GM12801 (cell line): ENCODE data around the gene ANAPC2.

Source experiments
- TF ChIP-seq, protein P1 (sequence below): IDR thresholded peaks from one replicate; pipeline ENCODE4 v1.5.1; 2011; ENCODE audit warnings: control low read depth; ENCODE audit not compliant: insufficient read length; ENCODE audit errors: extremely low read depth

The ANAPC2 gene

DNA sequence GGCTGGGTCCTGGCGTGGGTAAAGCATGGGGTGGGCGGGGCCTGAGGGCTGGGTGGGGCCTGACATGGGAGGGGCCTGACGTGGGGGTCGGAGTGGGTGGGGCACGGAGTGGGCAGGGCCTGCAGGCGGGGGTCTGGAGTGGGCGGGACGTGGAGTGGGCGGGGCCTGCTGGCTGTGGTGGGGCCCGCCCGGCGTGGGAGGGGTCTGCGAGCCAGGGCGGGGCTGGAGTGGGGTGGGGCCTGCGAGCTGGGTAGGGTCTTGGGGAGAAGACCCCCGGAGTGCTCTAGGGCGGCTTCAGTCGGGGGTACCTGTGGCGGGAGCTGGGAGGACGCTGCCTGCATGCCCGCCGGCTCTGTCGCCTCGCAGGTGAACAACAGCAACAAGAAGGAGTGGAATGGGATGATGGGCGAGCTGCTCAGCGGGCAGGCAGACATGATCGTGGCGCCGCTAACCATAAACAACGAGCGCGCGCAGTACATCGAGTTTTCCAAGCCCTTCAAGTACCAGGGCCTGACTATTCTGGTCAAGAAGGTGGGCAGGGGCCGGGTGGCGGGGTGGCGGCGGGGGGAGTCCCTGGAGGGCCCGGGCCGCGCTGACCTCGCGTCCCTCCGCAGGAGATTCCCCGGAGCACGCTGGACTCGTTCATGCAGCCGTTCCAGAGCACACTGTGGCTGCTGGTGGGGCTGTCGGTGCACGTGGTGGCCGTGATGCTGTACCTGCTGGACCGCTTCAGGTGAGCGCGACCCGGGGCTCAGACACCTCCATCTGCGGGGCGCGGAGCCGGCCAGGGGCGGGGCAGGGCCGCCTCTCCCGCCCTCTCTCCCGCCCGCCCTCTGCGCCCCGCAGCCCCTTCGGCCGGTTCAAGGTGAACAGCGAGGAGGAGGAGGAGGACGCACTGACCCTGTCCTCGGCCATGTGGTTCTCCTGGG is 26.5 kb downstream of the ANAPC2 start:
- TF ChIP-seq, protein P1, sequence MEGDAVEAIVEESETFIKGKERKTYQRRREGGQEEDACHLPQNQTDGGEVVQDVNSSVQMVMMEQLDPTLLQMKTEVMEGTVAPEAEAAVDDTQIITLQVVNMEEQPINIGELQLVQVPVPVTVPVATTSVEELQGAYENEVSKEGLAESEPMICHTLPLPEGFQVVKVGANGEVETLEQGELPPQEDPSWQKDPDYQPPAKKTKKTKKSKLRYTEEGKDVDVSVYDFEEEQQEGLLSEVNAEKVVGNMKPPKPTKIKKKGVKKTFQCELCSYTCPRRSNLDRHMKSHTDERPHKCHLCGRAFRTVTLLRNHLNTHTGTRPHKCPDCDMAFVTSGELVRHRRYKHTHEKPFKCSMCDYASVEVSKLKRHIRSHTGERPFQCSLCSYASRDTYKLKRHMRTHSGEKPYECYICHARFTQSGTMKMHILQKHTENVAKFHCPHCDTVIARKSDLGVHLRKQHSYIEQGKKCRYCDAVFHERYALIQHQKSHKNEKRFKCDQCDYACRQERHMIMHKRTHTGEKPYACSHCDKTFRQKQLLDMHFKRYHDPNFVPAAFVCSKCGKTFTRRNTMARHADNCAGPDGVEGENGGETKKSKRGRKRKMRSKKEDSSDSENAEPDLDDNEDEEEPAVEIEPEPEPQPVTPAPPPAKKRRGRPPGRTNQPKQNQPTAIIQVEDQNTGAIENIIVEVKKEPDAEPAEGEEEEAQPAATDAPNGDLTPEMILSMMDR, result no peak

DNA sequence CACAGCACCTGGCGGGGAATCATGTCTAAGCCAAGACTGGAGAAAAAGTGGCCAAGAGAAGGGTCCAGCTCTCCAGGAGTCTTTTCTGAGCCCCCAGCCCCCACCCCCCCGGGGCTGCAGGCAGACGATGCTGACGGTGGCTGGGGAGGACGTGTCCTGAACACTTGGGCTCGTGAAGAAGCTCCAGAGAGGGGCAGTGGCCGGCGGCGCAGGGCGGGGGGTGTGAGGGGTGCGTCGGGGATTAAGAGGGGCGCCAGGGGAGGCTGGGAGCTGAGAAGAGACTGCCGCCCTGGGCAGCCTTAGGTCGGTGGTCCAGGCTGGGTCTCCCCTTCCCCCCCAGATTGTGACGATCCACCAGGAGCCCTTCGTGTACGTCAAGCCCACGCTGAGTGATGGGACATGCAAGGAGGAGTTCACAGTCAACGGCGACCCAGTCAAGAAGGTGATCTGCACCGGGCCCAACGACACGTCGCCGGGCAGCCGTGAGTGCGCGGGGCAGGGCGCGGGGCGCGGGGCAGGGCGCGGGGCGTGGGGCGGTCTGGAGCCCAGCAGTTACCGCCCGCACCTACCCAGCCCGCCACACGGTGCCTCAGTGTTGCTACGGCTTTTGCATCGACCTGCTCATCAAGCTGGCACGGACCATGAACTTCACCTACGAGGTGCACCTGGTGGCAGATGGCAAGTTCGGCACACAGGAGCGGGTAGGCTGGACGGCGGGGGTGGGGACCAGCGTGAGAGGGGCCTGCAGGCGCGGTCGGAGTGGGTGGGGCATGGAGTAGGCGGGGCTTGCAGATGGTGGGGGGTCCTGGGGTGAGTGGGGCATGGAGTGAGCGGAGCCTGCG is 27.4 kb downstream of the ANAPC2 start:
- TF ChIP-seq, protein P1, result no peak

DNA sequence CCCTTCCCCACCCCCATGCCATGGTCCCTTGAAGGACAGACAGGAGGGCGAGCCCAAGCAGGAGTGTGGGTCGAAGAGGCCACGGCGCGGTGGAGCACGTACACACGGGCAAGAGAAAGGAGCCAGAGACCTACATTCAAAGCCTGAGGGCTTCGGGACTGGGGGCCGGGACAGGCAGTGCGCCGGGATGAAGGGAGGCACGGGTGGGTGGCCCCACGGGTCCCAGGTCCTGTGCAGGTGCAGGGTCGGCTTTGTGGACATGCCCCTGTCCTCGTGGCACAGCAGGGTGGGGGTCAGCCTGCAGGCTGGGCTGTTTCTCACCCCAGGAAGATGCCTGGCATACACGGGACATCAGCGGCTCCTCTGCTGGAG is 28.3 kb downstream of the ANAPC2 start:
- TF ChIP-seq, protein P1, result no peak

DNA sequence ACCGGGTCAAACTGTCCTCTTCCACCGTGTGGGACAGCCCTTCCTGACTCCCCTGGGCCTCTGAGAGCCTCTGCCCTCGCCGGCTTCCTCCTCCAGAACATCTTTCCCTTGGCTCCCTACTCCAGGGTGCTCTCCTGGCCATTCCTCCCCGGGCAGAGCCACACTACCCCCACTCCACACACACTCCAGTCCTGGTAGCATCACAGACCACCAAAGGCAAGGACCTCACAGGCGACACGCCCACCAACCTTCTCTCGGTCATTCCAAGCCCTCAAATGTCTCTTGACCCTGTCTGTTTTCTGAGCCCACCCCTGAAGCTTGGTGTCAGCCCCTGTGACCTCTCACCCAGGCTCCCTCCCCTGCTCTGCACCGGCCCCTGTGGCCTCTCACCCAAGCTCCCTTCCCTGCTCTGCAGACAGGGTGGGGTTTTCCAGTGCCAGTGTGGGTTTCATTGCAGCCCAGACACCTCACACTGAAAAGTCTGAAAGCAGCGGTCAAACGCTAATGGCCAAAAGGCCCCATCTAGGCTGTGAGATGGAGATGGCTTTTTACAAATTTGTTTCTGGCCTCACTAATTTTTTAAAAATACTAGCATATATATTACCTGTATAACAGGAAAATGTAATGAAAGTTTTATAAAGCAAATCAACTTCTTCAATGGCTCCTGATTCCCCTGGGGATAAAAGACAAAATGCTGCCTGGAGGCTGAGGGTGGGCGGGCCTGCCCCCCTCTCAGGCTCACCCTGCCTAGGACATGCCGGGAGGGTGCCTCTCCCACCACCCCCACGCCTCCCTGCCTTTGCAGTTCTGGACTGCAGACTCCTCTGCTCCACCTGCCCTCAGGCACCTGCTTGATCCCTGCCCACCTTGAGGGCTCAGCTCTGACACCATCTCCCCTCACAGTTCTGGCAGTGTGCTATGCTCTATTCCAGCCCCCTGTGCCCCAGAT is 29.0 kb downstream of the ANAPC2 start:
- TF ChIP-seq, protein P1, result no peak

DNA sequence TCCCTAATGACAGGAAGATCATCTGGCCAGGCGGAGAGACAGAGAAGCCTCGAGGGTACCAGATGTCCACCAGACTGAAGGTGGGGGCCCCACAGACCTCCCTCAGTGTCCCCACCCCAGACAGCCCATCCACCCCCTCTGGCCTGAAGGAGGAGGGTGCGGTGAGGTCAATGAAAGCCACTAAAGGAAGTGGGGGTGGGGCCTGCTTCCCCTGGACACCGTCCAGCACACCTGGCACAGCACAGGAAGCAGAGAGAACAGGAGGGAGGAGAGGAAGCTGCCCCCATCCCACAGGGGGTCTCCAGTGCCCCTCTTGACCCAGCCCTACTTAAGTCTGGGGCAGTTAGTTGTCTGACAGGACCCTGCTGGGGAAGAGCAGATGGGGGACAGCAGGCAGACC is 29.7 kb downstream of the ANAPC2 start:
- TF ChIP-seq, protein P1, result no peak

DNA sequence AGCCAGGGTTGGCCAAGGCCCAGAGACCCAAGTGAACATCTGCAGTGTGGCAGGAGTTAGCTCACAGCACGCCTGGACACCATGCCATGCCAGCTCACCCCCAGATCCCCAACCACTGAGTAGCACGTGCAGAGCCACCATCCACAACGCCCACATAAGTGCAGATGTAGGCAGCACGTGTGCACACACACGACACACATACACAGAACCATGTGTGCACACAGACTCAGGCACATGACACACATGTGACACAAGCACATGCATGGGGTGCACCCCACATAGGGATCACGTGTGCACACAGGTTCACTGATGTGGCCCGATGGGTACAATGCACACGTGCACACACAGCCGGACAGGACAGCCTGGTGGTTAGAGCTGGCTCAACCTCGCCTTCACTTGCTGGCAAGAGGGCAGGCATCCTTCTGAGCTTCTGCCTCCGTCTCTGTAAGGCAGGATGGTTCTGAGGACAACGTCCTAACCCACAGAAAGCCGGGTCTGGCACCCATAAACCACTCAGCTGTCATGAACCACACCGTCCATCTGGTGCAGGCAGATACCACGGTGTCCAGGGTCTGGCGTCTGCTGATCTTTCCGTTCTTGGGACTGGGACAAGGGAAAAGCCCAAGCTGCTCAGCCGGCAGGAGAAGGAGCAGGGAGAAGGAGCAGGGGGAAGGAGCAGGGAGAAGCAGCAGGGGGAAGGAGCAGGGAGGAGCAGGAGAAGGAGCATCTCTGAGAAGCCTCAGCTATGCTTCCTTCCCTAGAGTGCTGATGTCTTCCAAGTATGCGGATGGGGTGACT is 30.5 kb downstream of the ANAPC2 start:
- TF ChIP-seq, protein P1, result no peak
